Daoy (cell line): ENCODE measurements around the gene AAR2. TPM values are rescaled to one million over a fixed set of nuclear protein-coding genes. Genes with fewer than 3 reads are reported as not detected.

Experiments used
- DNase-seq: peaks from one replicate; pipeline ENCODE4 v3.0.0-alpha.2; 2015; ENCODE audit warnings: low read depth
- total RNA-seq: library from RNA; depleted of rRNA; stranded (reverse); fragments of >200 nt; shearing (Covaris generic); gene quantifications from 2 replicates; pipeline ENCODE4 v1.2.3, GENCODE V29; 2014

AAR2 gene
- total RNA-seq, 1 experiment from 2014 or later: 27.1 TPM

DNA sequence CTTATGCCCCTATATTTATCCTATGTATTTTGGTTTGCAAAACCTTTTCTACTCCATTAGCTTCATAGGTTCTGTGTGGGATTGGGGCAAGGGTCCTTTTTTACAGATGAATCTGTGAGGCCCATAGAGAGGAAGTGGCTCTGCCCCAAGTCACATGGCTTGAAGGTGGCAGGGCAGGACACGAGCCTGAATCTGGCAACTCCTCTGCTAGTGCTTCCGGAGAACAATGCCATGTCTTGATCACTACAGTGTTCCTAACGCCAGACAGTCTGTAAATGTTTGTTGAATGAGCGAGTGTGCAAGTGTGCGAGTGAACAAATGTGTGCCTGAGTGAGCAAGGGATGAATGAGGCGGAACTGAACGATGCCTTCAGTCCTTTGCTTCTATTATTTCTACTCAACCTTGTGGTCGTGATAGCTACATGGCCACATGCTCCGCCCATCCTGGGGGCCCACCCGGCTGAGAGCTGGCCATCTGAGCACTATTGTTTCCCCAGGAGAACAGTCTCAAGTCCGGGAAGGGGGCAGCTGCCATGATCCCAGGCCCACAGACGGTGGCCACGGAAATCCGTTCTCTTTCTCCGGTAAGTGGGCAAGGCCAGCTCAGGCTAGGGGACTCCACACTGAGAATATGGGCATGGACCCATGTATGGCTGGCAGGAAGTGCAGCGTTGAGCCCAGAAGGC, 17.8 kb upstream of the AAR2 start:
- no peak for DNase-seq

GRCh38 chr20:36219671-36220220, 16.5 kb upstream of the AAR2 start:
- no peak for DNase-seq

DNA sequence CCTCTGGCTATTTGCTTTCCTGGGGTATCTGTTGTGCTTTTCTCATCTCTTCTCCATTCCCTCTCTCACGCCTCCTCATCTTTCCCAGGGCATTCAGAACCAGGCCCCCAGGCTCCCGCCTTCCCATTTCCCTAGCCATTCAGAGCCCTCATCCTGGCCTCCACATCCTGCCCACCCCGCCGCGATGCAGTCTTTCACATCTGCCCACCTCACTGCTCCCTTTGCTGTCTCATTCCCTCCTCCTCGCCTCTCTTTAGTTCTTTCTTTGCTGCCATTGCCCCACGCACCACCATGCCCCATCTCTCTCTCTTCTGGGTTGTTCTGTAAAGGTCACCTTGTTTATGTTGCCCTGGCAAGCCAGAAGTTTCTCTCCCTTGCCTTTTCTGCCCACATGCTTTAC, 10.6 kb upstream of the AAR2 start:
- DNase-seq: no peak

GRCh38 chr20:36228770-36229169, 7.5 kb upstream of the AAR2 start:
- no peak for DNase-seq

DNA sequence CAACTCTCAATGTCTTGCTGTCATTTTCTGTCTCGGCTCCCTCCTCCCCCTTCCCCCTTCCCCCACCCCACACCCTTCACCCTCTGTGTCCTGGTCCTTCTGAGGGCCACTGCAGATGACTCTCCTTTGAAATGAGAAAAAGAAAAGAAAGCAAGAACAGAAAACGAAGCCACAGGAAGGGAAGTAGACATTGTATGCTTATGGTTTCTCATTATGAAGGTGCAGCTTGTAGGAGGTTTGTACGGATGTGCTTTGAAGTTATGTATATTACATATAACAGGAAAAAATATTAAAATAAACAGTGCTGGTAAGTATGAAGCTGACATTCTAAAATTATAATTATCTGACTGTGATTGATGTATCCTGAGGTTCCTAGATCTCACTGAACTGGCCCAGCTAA, 6.3 kb upstream of the AAR2 start:
- DNase-seq: no peak

- DNase-seq: no peak
Observed at GRCh38 chr20:36231331-36231730, 4.9 kb upstream of the AAR2 start.

GRCh38 chr20:36234771-36235320, 1.4 kb upstream of the AAR2 start:
- no peak for DNase-seq

- no peak for DNase-seq
Observed at GRCh38 chr20:36236786-36237121, 476 bp downstream of the AAR2 start.

DNA sequence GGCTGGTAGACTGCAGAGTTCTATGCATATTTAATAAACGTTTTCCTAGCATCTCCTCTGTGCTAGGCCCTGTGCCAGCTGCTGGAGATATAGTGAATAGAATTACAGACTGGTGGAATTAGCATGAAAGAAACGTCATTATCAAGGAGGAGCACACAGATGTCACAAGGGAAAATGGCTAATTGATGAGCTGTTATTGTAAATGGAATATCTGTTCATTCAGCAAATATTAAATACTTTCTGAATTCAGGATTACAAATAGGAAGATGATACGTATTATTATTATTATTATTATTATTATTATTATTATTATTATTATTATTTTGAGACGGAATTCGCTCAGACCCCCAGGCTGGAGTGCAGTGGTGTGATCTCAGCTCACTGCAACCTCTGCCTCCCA, 1.2 kb downstream of the AAR2 start:
- no peak for DNase-seq

DNA sequence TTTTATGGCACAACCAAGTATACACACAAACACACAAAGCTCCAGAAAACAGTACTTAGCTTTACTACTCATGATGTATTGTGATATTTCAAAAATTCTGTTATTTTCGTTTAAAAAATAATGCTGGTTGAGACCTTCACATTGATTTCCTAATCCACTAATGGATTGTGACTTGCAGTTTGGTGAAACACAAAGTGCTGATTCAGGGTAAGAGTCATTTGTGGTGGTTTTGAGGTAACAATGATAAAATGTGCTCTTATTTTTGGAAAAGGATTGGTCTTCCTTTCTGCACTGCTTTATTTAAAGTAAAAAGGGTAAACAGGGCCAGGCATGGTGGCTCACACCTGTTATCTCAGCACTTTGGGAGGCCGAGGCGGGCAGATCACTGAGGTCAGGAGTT, 1.9 kb downstream of the AAR2 start:
- no peak for DNase-seq

- DNase-seq: no peak
Observed at GRCh38 chr20:36238760-36239159, 2.5 kb downstream of the AAR2 start.

DNA sequence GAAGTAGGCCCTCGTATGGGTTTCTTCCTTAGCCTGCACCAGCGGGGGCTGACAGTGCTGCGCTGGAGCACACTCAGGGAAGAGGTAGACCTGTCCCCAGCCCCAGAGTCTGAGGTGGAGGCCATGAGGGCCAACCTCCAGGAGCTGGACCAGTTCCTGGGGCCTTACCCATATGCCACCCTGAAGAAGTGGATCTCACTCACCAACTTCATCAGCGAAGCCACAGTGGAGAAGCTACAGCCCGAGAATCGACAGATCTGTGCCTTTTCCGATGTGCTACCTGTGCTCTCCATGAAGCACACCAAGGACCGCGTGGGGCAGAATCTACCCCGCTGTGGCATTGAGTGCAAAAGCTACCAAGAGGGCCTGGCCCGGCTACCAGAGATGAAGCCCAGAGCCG, 3.8 kb downstream of the AAR2 start:
- DNase-seq: no peak

DNA sequence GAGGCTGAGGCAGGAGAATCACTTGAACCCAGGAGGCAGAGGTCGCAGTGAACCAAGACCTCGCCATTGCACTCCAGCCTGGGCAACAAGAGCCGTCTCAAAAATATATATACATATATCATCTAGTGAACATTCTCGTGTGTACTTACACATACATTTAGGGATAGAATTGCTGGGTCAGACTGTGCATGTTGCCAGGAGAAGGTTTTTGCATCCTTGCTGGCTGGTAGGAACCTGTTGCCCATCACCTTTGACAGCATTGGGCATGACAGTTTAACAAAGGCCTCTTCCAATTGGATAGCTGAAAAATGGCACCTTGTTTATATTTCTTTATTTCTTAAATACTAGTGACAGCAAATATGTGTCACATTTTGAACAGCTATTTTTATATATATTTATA, 5.4 kb downstream of the AAR2 start:
- no peak for DNase-seq

GRCh38 chr20:36243726-36244125, 7.4 kb downstream of the AAR2 start:
- DNase-seq: no peak

DNA sequence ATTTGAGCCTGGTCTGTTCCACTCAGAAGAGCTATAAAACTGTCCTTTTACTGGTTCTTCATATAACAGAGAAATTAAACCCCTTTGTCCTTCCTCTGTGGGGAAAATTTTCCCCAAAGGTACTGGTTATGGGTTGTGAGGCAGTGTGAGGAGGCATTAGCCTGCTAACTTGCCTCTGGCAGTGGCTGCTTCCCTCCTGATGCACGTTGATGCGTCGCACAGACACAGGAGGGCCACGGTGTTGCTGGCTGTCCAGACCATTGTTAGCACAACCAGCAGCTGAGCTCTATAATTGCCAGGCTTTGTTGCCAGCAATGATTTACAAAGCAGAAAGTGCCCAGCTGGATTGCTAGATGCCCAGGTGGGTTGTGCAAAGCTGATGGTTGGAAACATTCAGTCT, 10.1 kb downstream of the AAR2 start:
- DNase-seq: no peak

GRCh38 chr20:36248836-36249235, 12.6 kb downstream of the AAR2 start:
- DNase-seq: no peak

GRCh38 chr20:36249450-36249849, 13.2 kb downstream of the AAR2 start:
- no peak for DNase-seq

GRCh38 chr20:36251426-36251825, 15.1 kb downstream of the AAR2 start:
- no peak for DNase-seq

GRCh38 chr20:36252511-36252910, 16.2 kb downstream of the AAR2 start:
- DNase-seq: no peak

GRCh38 chr20:36253036-36253435, 16.8 kb downstream of the AAR2 start:
- no peak for DNase-seq

DNA sequence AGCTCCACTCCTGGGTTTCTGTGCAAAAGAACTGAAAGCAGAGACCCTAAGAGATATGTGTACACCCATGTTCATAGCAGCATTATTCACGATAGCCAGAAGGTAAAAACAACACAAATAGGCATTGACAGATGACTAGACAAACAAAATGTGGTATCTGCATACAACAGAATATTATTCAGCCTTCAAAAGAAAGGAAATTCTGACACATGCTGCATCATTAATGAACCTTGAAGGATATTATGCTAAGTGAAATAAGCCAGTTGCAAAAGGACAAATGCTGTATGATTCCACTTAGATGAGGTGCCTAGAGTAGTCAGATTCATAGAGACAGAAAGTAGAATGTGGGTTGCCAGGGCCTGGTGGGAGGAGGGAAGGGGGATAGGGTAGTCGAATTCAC, 17.8 kb downstream of the AAR2 start:
- no peak for DNase-seq

DNA sequence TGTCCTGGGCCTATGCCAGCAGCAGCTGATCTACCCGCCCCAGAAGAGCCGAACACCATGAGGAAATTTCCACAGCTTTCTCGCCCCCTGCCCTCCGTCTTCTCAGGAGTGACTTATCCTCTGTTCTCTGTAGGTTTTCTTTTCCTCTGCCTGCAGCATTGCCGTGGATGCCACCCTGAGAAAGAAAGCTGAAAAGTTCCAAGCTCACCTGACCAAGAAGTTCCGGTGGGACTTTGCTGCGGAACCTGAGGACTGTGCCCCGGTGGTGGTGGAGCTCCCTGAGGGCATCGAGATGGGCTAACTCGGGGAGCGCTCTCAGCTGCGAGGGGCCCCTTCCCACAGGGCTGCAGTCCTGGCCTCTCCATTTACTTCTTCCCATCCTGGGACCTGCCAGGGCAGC, 19.2 kb downstream of the AAR2 start:
- no peak for DNase-seq

DNA sequence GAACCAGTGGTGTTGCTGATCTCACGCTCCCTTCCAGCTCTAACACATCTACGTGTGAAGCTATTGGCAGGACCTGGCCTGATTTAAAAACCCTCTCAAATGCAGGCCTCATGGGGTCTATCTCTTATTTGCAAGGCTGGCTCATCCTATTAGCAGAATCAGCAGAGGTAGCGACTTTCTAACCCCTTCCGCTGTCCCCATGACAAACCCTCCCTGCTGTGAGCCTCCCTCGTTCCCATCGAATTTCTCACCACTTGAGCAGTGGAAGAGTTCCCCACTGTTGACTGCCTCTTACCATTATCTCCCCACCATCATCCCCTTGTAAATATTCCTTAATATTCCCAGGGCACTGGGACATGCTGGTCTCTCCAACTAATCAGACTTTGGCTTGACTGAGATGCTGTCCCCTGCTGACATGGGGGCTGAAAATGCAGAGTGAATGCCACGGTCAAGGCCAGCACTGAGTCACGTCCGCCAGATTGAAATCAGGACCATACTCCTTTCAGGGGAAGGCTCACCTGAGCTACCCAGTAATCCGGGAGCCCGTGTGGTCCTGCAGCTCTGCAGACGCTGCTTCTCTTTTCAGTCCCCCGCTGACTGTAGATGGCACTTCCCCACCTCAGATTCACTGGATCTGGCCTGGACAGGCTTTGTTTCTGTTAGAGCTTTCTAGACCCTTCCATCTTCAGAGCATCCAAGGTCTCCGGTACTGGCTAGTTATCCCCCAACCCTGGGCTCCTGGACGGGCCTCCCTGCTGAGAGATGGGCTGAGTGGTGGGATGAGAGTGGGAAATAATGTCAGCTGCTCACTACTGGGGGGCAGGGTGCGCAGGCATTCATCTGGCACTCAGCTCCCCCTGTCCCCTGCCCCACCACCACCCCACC, 23.1 kb downstream of the AAR2 start:
- DNase-seq: no peak
